Measurements from ENCODE around the gene CLDND1.

The CLDND1 gene

DNA sequence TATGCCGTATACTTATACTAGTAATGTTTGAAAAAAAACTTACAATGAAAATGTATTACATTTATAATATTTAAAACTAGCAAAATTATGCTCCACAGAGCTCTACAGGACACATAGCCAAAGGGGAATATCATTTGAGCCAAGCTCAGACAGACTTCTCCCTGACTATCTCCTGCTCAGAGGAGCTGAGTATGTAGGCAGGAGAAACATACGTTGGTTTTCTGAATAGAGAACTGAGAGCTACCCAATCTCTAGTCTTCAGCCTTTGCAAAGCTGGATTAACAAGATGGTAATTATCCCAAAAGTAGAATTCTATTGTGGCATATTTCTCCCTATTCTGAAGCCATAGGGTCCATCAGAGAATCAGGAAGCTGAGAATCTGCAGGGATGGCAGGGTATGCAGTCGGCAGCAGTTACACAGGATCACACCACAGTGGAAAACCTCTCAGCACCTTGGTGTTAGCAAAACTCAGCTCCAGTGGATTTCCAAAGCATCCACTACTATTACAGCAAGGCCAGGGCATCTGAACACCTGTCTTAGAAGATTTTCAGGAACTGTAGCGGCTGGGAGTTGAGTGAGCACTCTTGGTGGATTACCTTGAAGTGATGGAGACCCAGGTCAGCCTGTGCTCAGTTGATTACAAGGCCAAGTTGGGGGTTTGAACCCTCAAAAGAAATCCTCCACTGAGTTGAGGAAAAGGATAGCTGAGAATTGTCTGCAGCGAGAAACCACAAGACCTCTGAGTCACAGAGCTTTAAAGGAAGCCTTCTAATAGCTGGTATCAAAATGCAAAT, 39.2 kb upstream of the CLDND1 start:
- TF ChIP-seq, protein P1, sequence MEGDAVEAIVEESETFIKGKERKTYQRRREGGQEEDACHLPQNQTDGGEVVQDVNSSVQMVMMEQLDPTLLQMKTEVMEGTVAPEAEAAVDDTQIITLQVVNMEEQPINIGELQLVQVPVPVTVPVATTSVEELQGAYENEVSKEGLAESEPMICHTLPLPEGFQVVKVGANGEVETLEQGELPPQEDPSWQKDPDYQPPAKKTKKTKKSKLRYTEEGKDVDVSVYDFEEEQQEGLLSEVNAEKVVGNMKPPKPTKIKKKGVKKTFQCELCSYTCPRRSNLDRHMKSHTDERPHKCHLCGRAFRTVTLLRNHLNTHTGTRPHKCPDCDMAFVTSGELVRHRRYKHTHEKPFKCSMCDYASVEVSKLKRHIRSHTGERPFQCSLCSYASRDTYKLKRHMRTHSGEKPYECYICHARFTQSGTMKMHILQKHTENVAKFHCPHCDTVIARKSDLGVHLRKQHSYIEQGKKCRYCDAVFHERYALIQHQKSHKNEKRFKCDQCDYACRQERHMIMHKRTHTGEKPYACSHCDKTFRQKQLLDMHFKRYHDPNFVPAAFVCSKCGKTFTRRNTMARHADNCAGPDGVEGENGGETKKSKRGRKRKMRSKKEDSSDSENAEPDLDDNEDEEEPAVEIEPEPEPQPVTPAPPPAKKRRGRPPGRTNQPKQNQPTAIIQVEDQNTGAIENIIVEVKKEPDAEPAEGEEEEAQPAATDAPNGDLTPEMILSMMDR (IDR thresholded peaks at IDR 0.05): no peak

GRCh38 chr3:98560911-98561310, 38.2 kb upstream of the CLDND1 start:
- TF ChIP-seq, protein P1 (IDR thresholded peaks at IDR 0.05): no peak

GRCh38 chr3:98558100-98558827, 35.6 kb upstream of the CLDND1 start:
- TF ChIP-seq, protein P1 (IDR thresholded peaks at IDR 0.05): no peak

DNA sequence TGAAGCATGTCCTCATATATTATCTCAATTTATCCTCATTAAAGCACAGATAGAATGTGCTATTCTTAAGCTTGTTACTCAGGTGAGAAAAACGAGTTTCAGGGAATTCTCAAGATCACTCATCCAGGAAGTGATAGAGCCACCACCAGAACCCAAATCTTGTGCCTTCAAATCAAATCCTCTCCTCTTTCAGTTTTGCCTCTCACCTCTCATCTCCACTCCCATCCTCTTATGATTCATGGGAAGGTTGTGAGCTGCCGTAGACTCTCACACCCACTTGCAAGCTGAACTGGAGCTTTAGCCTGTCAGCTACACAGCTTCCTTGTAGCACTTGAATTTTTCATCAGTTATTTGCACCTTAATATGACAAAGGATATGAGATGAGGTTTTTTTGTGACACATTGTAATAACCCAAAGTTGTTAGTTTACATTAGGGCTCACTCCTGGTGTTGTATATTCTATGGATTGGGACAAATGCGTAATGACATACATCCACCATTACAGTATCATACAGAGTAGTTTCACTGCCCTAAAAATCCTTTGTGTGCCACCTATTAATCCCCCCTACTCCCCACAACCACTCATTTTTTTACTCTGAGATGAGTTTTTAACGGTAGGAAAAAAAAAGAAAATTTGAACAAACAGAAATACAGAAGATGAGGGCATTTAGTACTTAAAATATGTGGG, 34.8 kb upstream of the CLDND1 start:
- TF ChIP-seq, protein P1 (IDR thresholded peaks at IDR 0.05): no peak

- TF ChIP-seq, protein P1 (IDR thresholded peaks at IDR 0.05): no peak
These were observed 33.7 kb upstream of the CLDND1 start for GRCh38 chr3:98556164-98557130.

GRCh38 chr3:98555025-98555379, 32.3 kb upstream of the CLDND1 start:
- TF ChIP-seq, protein P1 (IDR thresholded peaks at IDR 0.05): no peak

GRCh38 chr3:98554580-98554979, 31.9 kb upstream of the CLDND1 start:
- TF ChIP-seq, protein P1 (IDR thresholded peaks at IDR 0.05): no peak

Measured in LNCAP (cell line).